Retina (tissue), 1 donor: ENCODE results near the gene RASD2.
"Not testable (repeated sequence)": the region's sequence is repeated elsewhere in the genome, so short reads cannot be mapped to it uniquely, and the experiment has no call there.

Experiments used
- DNase-seq: peaks from one replicate; pipeline ENCODE4 v3.0.0-alpha.2; 2016

The RASD2 gene

GRCh38 chr22:35540595-35541253 is at the start of gene RASD2:
Gene RASD2 (plus strand): TSS chr22:35540831. CDS start chr22:35546810, 5,979 bp downstream.
- peak; percentile 70 for DNase-seq

- not testable (repeated sequence) for DNase-seq
Observed at GRCh38 chr22:35491061-35491907, 49.3 kb upstream of the RASD2 start.

GRCh38 chr22:35491908-35492380 is 48.7 kb upstream of the RASD2 start:
- DNase-seq = no peak

- DNase-seq = no peak
Observed at GRCh38 chr22:35493074-35493473, 47.6 kb upstream of the RASD2 start.

GRCh38 chr22:35495711-35496110 is 44.9 kb upstream of the RASD2 start:
- DNase-seq = not testable (repeated sequence)

- DNase-seq = no peak
Observed at GRCh38 chr22:35496768-35497312, 43.8 kb upstream of the RASD2 start.

GRCh38 chr22:35498026-35498800 is 42.4 kb upstream of the RASD2 start:
- no peak for DNase-seq

- no peak for DNase-seq
Observed at GRCh38 chr22:35502836-35503235, 37.8 kb upstream of the RASD2 start.

GRCh38 chr22:35505399-35506258 is 35.0 kb upstream of the RASD2 start:
- no peak for DNase-seq

- no peak for DNase-seq
Observed at GRCh38 chr22:35506259-35506570, 34.4 kb upstream of the RASD2 start.

- DNase-seq = not testable (repeated sequence)
Observed at GRCh38 chr22:35507851-35508250, 32.8 kb upstream of the RASD2 start.

- no peak for DNase-seq
Observed at GRCh38 chr22:35509451-35509850, 31.2 kb upstream of the RASD2 start.

GRCh38 chr22:35509960-35510359 is 30.7 kb upstream of the RASD2 start:
- no peak for DNase-seq

- no peak for DNase-seq
Observed at GRCh38 chr22:35510481-35510934, 30.1 kb upstream of the RASD2 start.

- no peak for DNase-seq
Observed at GRCh38 chr22:35510951-35511350, 29.7 kb upstream of the RASD2 start.

GRCh38 chr22:35514366-35514765 is 26.3 kb upstream of the RASD2 start:
- DNase-seq = no peak

GRCh38 chr22:35515952-35516351 is 24.7 kb upstream of the RASD2 start:
- not testable (repeated sequence) for DNase-seq

GRCh38 chr22:35516723-35517122 is 23.9 kb upstream of the RASD2 start:
- no peak for DNase-seq

- DNase-seq = no peak
Observed at GRCh38 chr22:35517207-35517606, 23.4 kb upstream of the RASD2 start.

- DNase-seq = no peak
Observed at GRCh38 chr22:35517769-35518530, 22.7 kb upstream of the RASD2 start.

- no peak for DNase-seq
Observed at GRCh38 chr22:35518811-35519210, 21.8 kb upstream of the RASD2 start.
